Activated effector memory CD4-positive, alpha-beta T cell treated with anti-CD3 and anti-CD28 coated beads, Interleukin-2, amount 50 U/mL, for 16 hours (primary cell): ENCODE results near the gene SCAMP5.
A peak's percentile ranks its signal among the peaks of the same experiment; 100 is the strongest.

Experiments
- DNase-seq: peaks from one replicate; pipeline ENCODE4 v3.0.0-alpha.2; 2020

The SCAMP5 gene

GRCh38 chr15:75050283-75050682 lies 54.9 kb downstream of the SCAMP5 start:
- no peak for DNase-seq

- DNase-seq = no peak
Measured at GRCh38 chr15:75051191-75051608, 55.8 kb downstream of the SCAMP5 start.

- no peak for DNase-seq
Measured at GRCh38 chr15:75051711-75052110, 56.3 kb downstream of the SCAMP5 start.

- DNase-seq = no peak
Measured at GRCh38 chr15:75052972-75053747, 57.8 kb downstream of the SCAMP5 start.

- no peak for DNase-seq
Measured at GRCh38 chr15:75053748-75054125, 58.4 kb downstream of the SCAMP5 start.

GRCh38 chr15:75054172-75054897 lies 59.0 kb downstream of the SCAMP5 start:
- no peak for DNase-seq

GRCh38 chr15:75056036-75056435 lies 60.7 kb downstream of the SCAMP5 start:
- DNase-seq = no peak

- DNase-seq = no peak
Measured at GRCh38 chr15:75058127-75058905, 63.0 kb downstream of the SCAMP5 start.

- no peak for DNase-seq
Measured at GRCh38 chr15:75059607-75060006, 64.2 kb downstream of the SCAMP5 start.

GRCh38 chr15:75061272-75061671 lies 65.9 kb downstream of the SCAMP5 start:
- DNase-seq = no peak

GRCh38 chr15:75062706-75063105 lies 67.3 kb downstream of the SCAMP5 start:
- DNase-seq = no peak

- no peak for DNase-seq
Measured at GRCh38 chr15:75063338-75063737, 68.0 kb downstream of the SCAMP5 start.

GRCh38 chr15:75063889-75064288 lies 68.5 kb downstream of the SCAMP5 start:
- no peak for DNase-seq

GRCh38 chr15:75064846-75065245 lies 69.5 kb downstream of the SCAMP5 start:
- no peak for DNase-seq

- no peak for DNase-seq
Measured at GRCh38 chr15:75065467-75065850, 70.1 kb downstream of the SCAMP5 start.

- DNase-seq = no peak
Measured at GRCh38 chr15:75065851-75066509, 70.6 kb downstream of the SCAMP5 start.

GRCh38 chr15:75067123-75067830 lies 71.9 kb downstream of the SCAMP5 start:
- peak; percentile 70 for DNase-seq

GRCh38 chr15:75068748-75069147 lies 73.4 kb downstream of the SCAMP5 start:
- no peak for DNase-seq

- no peak for DNase-seq
Measured at GRCh38 chr15:75069301-75069925, 74.0 kb downstream of the SCAMP5 start.

- no peak for DNase-seq
Measured at GRCh38 chr15:75070674-75071073, 75.3 kb downstream of the SCAMP5 start.
